Liver (tissue), 3 donors: Measurements from ENCODE around the gene NOC2L.

ENCODE experiments used
- CTCF ChIP-seq: fragments of 150-350 bp; IDR thresholded peaks from 2 replicates; pipeline ENCODE4 v1.5.1; 2017; ENCODE audit warnings: improper control_type of control experiment, low read depth, low read length; ENCODE audit not compliant: missing input control
- EGR1 ChIP-seq, 2 donors: IDR thresholded peaks; 2 replicates each; pipeline ENCODE4 v1.6.1; 2016 to 2018; ENCODE audit warnings: antibody characterized with exemption in 2 of 2, low read depth in 2 of 2
- FOXA1 ChIP-seq: IDR thresholded peaks from 2 replicates; pipeline ENCODE4 v1.6.1; 2016; ENCODE audit warnings: antibody characterized with exemption
- GABPA ChIP-seq, 2 donors: IDR thresholded peaks in 1 of 2; conservative IDR thresholded peaks in 1 of 2; 2 replicates each; pipeline ENCODE4 v1.6.1; 2016; ENCODE audit warnings: antibody characterized with exemption in 2 of 2, mild to moderate bottlenecking in 1 of 2, moderate library complexity in 1 of 2
- HNF4G ChIP-seq: IDR thresholded peaks from 2 replicates; pipeline ENCODE4 v1.6.1; 2016; ENCODE audit warnings: antibody characterized with exemption
- JUND ChIP-seq, 2 donors: IDR thresholded peaks; 2 replicates each; pipeline ENCODE4 v1.6.1; 2016; ENCODE audit warnings: antibody characterized with exemption in 2 of 2
- RAD21 ChIP-seq, 2 donors: IDR thresholded peaks; 2 replicates each; pipeline ENCODE4 v1.6.1; 2016; ENCODE audit warnings: antibody characterized with exemption in 2 of 2, mild to moderate bottlenecking in 2 of 2
- YY1 ChIP-seq: IDR thresholded peaks from 2 replicates; pipeline ENCODE4 v1.6.1; 2016; ENCODE audit warnings: antibody characterized with exemption, mild to moderate bottlenecking
- donor health status: healthy.
- donor health status: healthy.

- TF ChIP-seq JUND (IDR thresholded peaks at IDR 0.05) (no peak), CTCF (no peak), EGR1 (IDR thresholded peaks at IDR 0.05; ENCODE audit: low read depth in 2 of 2) (no peak), RAD21 (IDR thresholded peaks at IDR 0.05) (no peak), HNF4G (no peak), GABPA (IDR thresholded peaks at IDR 0.05 in 1 of 2, conservative IDR thresholded peaks at IDR 0.05 in 1 of 2) (no peak), YY1 (no peak), FOXA1 (no peak)
Measured at GRCh38 chr1:966704-967300, 7.7 kb upstream of the NOC2L start.
